HEK293T (cell line): ENCODE results near the gene COL20A1.

Source experiments
- ARNT ChIP-seq: fragments of 450-650 bp; IDR thresholded peaks from 2 replicates; pipeline ENCODE4 v1.6.1; 2017; ENCODE audit warnings: mild to moderate bottlenecking
- BHLHE40 ChIP-seq: fragments of 450-650 bp; IDR thresholded peaks from 2 replicates; pipeline ENCODE4 v1.6.1; 2016; ENCODE audit warnings: mild to moderate bottlenecking, moderate library complexity, borderline replicate concordance
- CTBP1 ChIP-seq: fragments of 450-650 bp; IDR thresholded peaks from 2 replicates; pipeline ENCODE4 v1.6.1; 2016; ENCODE audit warnings: borderline replicate concordance
- ELF4 ChIP-seq: fragments of 450-650 bp; IDR thresholded peaks from 2 replicates; pipeline ENCODE4 v1.6.1; 2017; ENCODE audit warnings: antibody characterized with exemption
- FOXK2 ChIP-seq: fragments of 450-650 bp; IDR thresholded peaks from 2 replicates; pipeline ENCODE4 v1.6.1; 2016; ENCODE audit warnings: mild to moderate bottlenecking
- FOXM1 ChIP-seq: fragments of 450-650 bp; IDR thresholded peaks from 2 replicates; pipeline ENCODE4 v1.6.1; 2017; ENCODE audit warnings: mild to moderate bottlenecking, borderline replicate concordance
- HDGF ChIP-seq: fragments of 450-650 bp; IDR thresholded peaks from 2 replicates; pipeline ENCODE4 v1.6.1; 2017; ENCODE audit warnings: antibody characterized with exemption, borderline replicate concordance
- L3MBTL2 ChIP-seq: fragments of 450-650 bp; conservative IDR thresholded peaks from 2 replicates; pipeline ENCODE4 v1.6.1; 2016; ENCODE audit warnings: mild to moderate bottlenecking
- NFRKB ChIP-seq: fragments of 450-650 bp; IDR thresholded peaks from 2 replicates; pipeline ENCODE4 v1.6.1; 2016; ENCODE audit warnings: mild to moderate bottlenecking, moderate library complexity
- SP1 ChIP-seq: fragments of 450-650 bp; IDR thresholded peaks from 2 replicates; pipeline ENCODE4 v1.6.1; 2017
- SUZ12 ChIP-seq: fragments of 450-650 bp; IDR thresholded peaks from 2 replicates; pipeline ENCODE4 v1.6.1; 2016; ENCODE audit warnings: mild to moderate bottlenecking
- TARDBP ChIP-seq: fragments of 450-650 bp; IDR thresholded peaks from 2 replicates; pipeline ENCODE4 v1.6.1; 2016
- TF ChIP-seq, protein P1 (sequence below): fragments of 450-650 bp; IDR thresholded peaks from 2 replicates; pipeline ENCODE4 v1.6.1; 2016

DNA sequence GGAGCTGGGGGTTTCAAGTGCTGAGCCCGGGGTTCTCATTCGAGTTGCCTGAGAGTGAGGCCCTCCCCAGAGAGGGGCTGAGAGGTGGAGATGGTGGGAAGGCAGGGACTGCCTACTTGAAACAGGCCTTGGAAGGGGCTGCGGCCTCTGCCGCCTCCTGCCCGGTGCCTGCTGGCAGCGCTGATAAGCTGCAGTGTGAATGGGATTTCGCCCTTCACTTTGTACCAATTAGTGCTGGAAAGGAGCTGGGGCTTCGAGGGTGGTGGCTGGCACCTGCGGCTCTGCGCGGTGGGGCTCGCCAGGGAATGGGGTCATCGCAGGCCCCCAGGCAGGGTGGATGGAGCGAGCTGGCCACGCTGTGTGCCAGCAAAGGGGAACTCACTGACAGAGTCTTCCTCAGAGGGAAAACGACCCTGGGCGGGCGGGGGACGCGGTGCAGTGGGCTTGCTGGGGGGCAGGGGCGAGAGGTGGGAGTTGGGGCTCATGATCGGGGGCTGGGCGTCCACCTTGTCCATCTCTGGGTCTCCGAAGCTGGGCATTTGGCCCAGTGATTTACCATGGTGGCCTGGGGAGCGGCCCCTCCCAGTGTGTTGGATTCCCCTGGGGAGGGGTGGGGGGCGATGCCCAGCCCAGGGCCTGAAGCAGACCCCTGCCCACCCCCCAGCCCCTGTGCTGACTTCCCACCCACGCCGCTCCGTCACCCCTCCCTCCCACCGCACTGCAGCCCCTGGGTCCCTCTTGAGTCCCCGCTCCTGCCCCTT, 22.9 kb downstream of the COL20A1 start:
- TF ChIP-seq NFRKB (no peak), SUZ12 (no peak), HDGF (no peak), FOXM1 (no peak), BHLHE40 (no peak), SP1 (no peak), FOXK2 (no peak), ELF4 (no peak), ARNT (no peak), TARDBP (no peak), CTBP1 (no peak), L3MBTL2 (no peak)
- TF ChIP-seq, protein P1, sequence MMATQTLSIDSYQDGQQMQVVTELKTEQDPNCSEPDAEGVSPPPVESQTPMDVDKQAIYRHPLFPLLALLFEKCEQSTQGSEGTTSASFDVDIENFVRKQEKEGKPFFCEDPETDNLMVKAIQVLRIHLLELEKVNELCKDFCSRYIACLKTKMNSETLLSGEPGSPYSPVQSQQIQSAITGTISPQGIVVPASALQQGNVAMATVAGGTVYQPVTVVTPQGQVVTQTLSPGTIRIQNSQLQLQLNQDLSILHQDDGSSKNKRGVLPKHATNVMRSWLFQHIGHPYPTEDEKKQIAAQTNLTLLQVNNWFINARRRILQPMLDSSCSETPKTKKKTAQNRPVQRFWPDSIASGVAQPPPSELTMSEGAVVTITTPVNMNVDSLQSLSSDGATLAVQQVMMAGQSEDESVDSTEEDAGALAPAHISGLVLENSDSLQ = no peak
